Kidney (tissue), 14 donors: Measurements from ENCODE around the gene CRP. TPM values are rescaled to one million over a fixed set of nuclear protein-coding genes. Genes with fewer than 3 reads are reported as not detected.
"Not testable (repeated sequence)": the region's sequence is repeated elsewhere in the genome, so short reads cannot be mapped to it uniquely, and the experiment has no call there.

Source experiments
- DNase-seq, 5 donors: peaks; one replicate each; pipeline ENCODE4 v3.0.0-alpha.2; 2013 to 2020
- FAIRE-seq: peaks from 2 replicates; lab custom pipeline; 2012; peaks lifted over from hg19 to GRCh38; lab: Jason Lieb, UNC
- H3K27ac ChIP-seq, 2 donors: one replicate each; pipeline ENCODE4 v1.7.0; 2013; ENCODE audit warnings: low read depth in 2 of 2, low read length in 2 of 2, inconsistent platforms in 1 of 2
- H3K27me3 ChIP-seq: one replicate; pipeline ENCODE4 v1.7.1; 2013; ENCODE audit warnings: low read length, inconsistent platforms; ENCODE audit not compliant: control insufficient read depth, insufficient read depth
- H3K36me3 ChIP-seq, 3 donors: one replicate each; pipeline versions ENCODE4 v1.7.0 to v1.7.1; 2013; ENCODE audit warnings: low read length in 3 of 3, control low read depth in 1 of 3, inconsistent platforms in 1 of 3; ENCODE audit not compliant: insufficient read depth in 3 of 3, control insufficient read depth in 2 of 3
- H3K4me1 ChIP-seq, 3 donors: one replicate each; pipeline versions ENCODE4 v1.7.0 to v1.7.1; 2013; ENCODE audit warnings: low read length in 3 of 3, inconsistent platforms in 1 of 3, low read depth in 1 of 3; ENCODE audit not compliant: control insufficient read depth in 2 of 3, insufficient read depth in 2 of 3
- H3K4me3 ChIP-seq, 3 donors: one replicate each; pipeline versions ENCODE4 v1.7.0 to v1.8.1; 2013; ENCODE audit warnings: low read length in 3 of 3, control low read depth in 1 of 3, inconsistent platforms in 1 of 3
- H3K9ac ChIP-seq, 3 donors: one replicate each; pipeline versions ENCODE4 v1.7.0 to v1.7.1; 2013; ENCODE audit warnings: low read length in 3 of 3, control low read depth in 1 of 3, inconsistent platforms in 1 of 3
- H3K9me3 ChIP-seq, 3 donors: one replicate each; pipeline versions ENCODE4 v1.7.0 to v1.7.1; 2013; ENCODE audit warnings: low read length in 3 of 3, control low read depth in 1 of 3, inconsistent platforms in 1 of 3; ENCODE audit not compliant: control insufficient read depth in 2 of 3, insufficient read depth in 1 of 3
- intact Hi-C: fragments of 100-400 bp; cut with DNase I; formaldehyde crosslinking; loops from one replicate; pipeline ENCODE4 v1.11.1; 2022
- polyA plus RNA-seq: library from polyadenylated mRNA; stranded (reverse); fragments of 350-450 nt; fragmentation: Illumina TruSeq; extraction: RNeasy Lipid Tissue Mini Kit (QIAGEN cat#74804); gene quantifications from one replicate; pipeline ENCODE4 v1.2.3, GENCODE V29; 2014; ENCODE audit warnings: low read depth, low replicate concordance; ENCODE audit not compliant: insufficient read depth
- total RNA-seq: library from RNA; stranded (reverse); fragmentation: NEBNext Ultra II Directional; extraction: Animal tissue kit (Norgen Biotek cat#: 25700); gene quantifications from one replicate; pipeline ENCODE4 v1.2.1, GENCODE V29; 2021
- TF ChIP-seq, protein P1 (sequence below): IDR thresholded peaks from 3 replicates; pipeline ENCODE4 v1.5.1; 2012; ENCODE audit warnings: mild to moderate bottlenecking, moderate library complexity, borderline replicate concordance; ENCODE audit not compliant: insufficient read depth; ENCODE audit errors: extremely low read depth
- donor health status: control.
- donor health status: control.
- donor health status: control.
- donor health status: control.
- donor health status: control.
- donor health status: DM: yes; HTN: yes; CAD: no.
- donor health status: Normal renal cell carcinoma (clear cell type).

The CRP gene
- total and polyA plus RNA-seq, 2 donors from 2014 or later, result not detected

DNA sequence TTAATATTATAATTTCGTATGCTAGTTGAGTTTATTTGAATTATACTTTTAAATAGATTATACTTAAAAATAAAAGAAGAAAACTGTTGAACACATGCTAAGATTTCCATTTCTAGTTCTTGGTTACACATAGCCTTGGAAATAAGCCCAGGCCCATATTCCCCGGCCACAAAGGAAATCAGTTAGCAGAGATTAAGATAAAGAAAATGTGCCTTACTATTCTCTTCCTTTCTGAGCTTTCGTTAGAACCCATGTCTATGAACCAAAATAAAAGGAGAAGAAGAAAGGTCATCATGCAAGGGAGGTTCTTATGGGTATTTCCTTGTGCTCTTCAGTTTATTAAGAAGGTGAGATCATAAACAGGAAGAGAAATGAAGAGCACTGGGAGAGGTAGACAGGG lies 32.3 kb upstream of the CRP start:
- H3K9ac ChIP-seq, result no peak overlapping the region

DNA sequence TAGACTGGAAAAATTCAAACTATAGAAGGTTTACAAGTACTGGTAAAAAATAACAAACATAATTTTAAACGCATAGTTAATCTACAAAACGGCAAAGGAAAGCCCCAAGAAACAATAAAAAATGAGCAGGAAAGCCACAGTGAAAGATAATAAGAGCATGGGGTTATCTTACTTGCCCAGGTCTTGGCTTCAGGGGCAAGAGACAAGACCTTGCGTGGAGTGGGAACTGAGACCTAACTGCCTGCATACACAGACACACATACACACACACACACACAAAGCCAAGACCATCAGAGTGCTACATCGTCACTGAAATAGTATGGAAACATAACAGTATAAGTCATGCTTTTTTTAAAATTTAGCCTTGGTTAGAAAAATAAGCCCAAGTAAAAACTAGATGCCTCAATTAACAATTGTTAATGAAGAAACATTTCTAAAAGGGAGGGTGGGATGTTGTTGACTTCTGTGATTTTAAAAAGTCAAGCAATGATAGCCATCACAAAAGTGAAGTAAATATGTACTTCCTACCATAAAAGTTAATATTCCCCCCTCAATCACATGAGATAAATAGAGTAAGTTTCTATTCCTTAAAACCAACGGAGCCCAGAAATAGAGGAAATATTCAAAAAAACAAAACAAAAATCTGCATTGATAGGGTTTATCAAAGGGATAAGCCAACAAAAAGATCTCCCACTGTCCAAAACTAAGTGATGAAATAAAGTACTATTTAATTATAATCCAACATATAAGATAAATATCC lies 29.4 kb upstream of the CRP start:
- TF ChIP-seq, protein P1, sequence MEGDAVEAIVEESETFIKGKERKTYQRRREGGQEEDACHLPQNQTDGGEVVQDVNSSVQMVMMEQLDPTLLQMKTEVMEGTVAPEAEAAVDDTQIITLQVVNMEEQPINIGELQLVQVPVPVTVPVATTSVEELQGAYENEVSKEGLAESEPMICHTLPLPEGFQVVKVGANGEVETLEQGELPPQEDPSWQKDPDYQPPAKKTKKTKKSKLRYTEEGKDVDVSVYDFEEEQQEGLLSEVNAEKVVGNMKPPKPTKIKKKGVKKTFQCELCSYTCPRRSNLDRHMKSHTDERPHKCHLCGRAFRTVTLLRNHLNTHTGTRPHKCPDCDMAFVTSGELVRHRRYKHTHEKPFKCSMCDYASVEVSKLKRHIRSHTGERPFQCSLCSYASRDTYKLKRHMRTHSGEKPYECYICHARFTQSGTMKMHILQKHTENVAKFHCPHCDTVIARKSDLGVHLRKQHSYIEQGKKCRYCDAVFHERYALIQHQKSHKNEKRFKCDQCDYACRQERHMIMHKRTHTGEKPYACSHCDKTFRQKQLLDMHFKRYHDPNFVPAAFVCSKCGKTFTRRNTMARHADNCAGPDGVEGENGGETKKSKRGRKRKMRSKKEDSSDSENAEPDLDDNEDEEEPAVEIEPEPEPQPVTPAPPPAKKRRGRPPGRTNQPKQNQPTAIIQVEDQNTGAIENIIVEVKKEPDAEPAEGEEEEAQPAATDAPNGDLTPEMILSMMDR, result no peak
- DNase-seq, result no peak
- Histone ChIP-seq H3K27ac (no peak overlapping the region), H3K27me3 (no peaks in the 10 kb centered on the region), H3K9ac (no peak overlapping the region), H3K36me3 (no peaks in the 10 kb centered on the region), H3K4me1 (no peaks in the 10 kb centered on the region), H3K9me3 (no peaks in the 10 kb centered on the region), H3K4me3 (no peak overlapping the region)
- no peak for FAIRE-seq
- intact Hi-C loops, result no loop called here

More for the DNA sequence above, 32.3 kb upstream of the CRP start:
- Histone ChIP-seq H3K27ac (no peak overlapping the region), H3K4me1 (peaks cover 0 to 3% (median 0%) of the 10 kb centered on the region in 3 donors), H3K27me3 (no peaks in the 10 kb centered on the region), H3K36me3 (no peaks in the 10 kb centered on the region), H3K4me3 (no peak overlapping the region), H3K9me3 (no peaks in the 10 kb centered on the region)
- TF ChIP-seq, protein P1, result no peak
- DNase-seq (no peak), FAIRE-seq (no peak)
- intact Hi-C loops, result no loop called here

DNA sequence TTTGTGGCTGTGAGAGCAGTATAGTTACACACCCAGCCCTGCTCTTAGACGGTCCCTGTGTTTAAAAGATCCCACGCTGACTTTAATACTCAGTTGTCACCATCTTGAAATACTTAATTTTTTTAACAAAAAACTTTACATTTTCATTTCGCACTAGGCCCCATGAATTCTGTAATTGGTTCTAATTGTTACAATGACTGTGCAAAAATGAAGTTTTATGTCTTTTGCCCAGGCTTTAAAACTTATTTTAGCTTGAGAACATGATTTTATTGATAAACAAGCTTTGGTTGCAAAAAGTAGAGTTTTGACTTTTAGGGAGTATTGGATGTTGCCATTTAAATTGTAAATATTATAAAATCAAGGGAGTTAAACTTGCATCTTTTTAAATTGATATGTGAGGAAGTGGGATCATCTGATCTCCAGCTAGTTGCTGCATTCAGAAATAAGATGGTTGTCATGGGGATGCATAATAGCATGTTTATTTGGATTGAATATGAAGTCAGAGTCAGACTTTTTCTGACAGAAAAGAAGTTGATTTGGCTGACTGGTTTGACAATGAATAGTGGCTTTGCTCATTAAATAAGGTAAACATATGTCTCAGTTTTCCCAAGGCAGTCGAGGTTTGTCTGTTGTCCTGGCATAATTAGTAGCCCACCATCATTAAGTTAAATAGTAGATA lies 23.0 kb upstream of the CRP start:
- TF ChIP-seq, protein P1, result no peak
- no peak overlapping the region for H3K9ac ChIP-seq
- H3K9me3 ChIP-seq, result no peaks in the 10 kb centered on the region
- H3K27me3 ChIP-seq, result no peaks in the 10 kb centered on the region
- no peaks in the 10 kb centered on the region for H3K4me1 ChIP-seq
- H3K36me3 ChIP-seq, result no peaks in the 10 kb centered on the region
- no peak overlapping the region for H3K27ac ChIP-seq
- FAIRE-seq, result no peak
- no peak for DNase-seq
- intact Hi-C loops, result no loop called here
- no peak overlapping the region for H3K4me3 ChIP-seq

DNA sequence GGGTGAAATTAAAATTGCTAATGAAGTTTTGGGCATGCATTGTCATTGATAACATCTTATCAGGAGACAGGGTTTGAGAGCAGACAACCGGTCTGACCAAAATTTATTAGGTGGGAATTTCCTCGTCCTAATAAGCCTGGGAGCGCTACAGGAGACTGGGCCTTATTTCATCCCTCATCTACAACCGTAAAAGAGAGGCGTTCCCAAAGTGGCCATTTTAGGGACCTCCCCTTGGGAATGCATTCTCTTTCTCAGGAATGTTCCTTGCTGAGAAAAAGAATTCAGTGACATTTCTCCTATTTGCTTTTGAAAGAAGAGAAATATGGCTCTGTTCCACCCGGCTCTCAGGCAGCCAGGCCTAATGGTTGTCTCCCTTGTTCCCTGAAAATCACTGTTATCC lies 8.8 kb upstream of the CRP start:
- FAIRE-seq, H3K4me3 ChIP-seq, intact Hi-C loops: not testable (repeated sequence)

More for the DNA sequence above, 8.8 kb upstream of the CRP start:
- H3K36me3 ChIP-seq, H3K9me3 ChIP-seq, H3K27me3 ChIP-seq, DNase-seq, H3K4me1 ChIP-seq, H3K9ac ChIP-seq, H3K27ac ChIP-seq: not testable (repeated sequence)
